ENCODE results near the gene CNTD1. TPM values are rescaled to one million over a fixed set of nuclear protein-coding genes. Genes with fewer than 3 reads are reported as not detected.

The CNTD1 gene
- total RNA-seq, 1 experiment from 2014 or later = not detected

DNA sequence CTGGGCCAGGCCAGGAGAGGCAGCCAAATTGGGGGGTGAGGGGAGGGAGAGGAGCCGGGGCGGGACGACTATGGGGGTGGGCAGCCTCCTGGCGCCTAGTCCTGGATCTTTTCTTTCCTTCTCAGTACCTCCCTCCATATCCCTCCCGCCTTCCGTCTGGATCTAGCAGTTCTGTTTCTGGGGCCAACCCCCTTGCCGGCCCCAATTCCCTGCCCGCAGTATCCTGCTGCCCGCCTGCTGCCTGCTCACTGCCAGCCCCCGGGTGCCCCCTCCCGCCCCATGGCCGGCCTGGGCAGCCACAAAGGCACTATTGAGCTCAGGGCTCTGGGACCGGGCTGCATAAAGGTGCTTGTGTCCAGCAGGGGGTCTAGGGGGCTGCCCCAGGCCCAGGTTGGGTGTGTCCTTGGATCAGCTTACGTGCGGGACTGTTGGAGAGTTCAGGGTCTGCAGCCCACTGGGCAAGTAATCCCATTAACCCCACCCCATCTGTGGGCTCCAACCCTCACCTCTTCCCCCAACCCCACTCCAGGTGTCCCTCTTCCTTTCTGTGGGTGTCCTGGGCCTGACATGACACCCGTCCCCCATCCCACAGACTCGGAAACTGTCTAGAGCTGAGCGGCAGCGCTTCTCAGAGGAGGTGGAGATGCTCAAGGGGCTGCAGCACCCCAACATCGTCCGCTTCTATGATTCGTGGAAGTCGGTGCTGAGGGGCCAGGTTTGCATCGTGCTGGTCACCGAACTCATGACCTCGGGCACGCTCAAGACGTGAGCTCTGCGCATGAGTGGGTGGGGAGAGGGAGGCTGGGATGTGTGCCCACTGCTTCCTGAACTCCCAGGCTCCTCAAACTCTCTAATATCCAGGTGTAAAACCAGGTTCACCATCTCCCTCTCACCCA, 16.2 kb upstream of the CNTD1 start:
- Histone ChIP-seq H2AFZ (no peak overlapping the region), H3K4me2 (peak overlapping the region; percentile 62), H3K4me1 (replicated peaks; ENCODE audit: insufficient read depth) (peaks cover 30% of the 10 kb centered on the region), H3K9me2 (ENCODE audit: insufficient read depth) (no peaks in the 10 kb centered on the region), H3K4me3 (no peak overlapping the region), H3K27ac (peak overlapping the region; percentile 76), H3F3A (ENCODE audit: insufficient read depth, low read depth) (peaks cover 18% of the 10 kb centered on the region), H3K27me3 (ENCODE audit: insufficient read depth, low read depth) (no peaks in the 10 kb centered on the region), H3K79me2 (ENCODE audit: low read depth) (no peaks in the 10 kb centered on the region), H3K9me3 (ENCODE audit: insufficient read depth, low read depth) (no peaks in the 10 kb centered on the region), H3K36me3 (ENCODE audit: low read depth) (peaks cover 6% of the 10 kb centered on the region; the same call in 1 of the 2 replicates), H4K20me1 (ENCODE audit: insufficient read depth) (no peaks in the 10 kb centered on the region)
- POLR2A ChIA-PET (ENCODE audit: unreplicated experiment) = interaction anchor here (0.6 kb wide), 1 partner anchor 27 kb away, joined by 3 read pairs; no protein-coding TSS in a partner anchor
- no peak for DNase-seq
- intact Hi-C loops (cut with micrococcal nuclease; ENCODE audit: unreplicated experiment) = no loop called here
- TF ChIP-seq, protein P1, sequence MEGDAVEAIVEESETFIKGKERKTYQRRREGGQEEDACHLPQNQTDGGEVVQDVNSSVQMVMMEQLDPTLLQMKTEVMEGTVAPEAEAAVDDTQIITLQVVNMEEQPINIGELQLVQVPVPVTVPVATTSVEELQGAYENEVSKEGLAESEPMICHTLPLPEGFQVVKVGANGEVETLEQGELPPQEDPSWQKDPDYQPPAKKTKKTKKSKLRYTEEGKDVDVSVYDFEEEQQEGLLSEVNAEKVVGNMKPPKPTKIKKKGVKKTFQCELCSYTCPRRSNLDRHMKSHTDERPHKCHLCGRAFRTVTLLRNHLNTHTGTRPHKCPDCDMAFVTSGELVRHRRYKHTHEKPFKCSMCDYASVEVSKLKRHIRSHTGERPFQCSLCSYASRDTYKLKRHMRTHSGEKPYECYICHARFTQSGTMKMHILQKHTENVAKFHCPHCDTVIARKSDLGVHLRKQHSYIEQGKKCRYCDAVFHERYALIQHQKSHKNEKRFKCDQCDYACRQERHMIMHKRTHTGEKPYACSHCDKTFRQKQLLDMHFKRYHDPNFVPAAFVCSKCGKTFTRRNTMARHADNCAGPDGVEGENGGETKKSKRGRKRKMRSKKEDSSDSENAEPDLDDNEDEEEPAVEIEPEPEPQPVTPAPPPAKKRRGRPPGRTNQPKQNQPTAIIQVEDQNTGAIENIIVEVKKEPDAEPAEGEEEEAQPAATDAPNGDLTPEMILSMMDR (conservative IDR thresholded peaks at IDR 0.05) = no peak
- CTCF ChIA-PET = no interaction called here
- no TSS peak for BruUV-seq (replicated peaks)

DNA sequence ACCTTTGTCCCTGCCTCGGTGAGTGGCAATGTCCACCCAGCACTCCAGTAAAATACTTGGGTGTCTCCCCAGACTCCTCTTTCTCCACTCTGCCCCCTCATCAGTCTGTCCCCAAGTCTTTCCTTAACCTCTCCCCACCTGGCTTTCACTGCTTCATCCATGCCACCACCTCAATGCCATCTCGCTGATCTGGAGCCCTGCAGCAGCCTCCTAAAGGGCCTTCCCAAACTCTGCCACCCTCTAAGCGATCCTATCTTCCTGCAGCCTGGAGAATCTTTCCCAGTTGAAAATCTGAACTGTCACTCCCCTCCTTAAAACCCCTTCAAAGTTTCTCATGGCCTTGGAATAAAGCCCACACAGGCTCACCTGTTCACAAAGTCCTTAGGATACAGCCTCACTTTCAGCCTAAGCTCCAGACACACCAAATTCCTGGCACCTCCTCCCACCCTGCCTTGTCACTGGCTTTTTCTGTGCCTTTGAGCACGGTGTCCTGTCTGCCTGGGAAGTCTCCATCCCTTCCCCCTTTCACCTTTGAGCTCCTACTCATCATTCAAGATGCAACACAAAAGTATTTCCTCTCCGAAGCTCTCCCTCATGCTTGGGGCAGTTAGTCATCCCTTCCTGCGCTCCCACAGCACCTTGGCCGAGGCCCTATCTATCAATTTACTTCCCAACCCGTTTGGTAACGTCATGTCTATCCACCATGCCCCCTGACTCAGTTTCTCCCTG, 15.4 kb upstream of the CNTD1 start:
- ChIA-PET POLR2A (ENCODE audit: unreplicated experiment) (interaction anchor here (0.6 kb wide), 1 partner anchor 115 kb away, joined by 3 read pairs; no protein-coding TSS in a partner anchor), CTCF (interaction anchor here (1.1 kb wide), 1 partner anchor 19 kb away, joined by 6 read pairs; no protein-coding TSS in a partner anchor)
- intact Hi-C loops (cut with micrococcal nuclease; ENCODE audit: unreplicated experiment) = no loop called here
- Histone ChIP-seq H4K20me1 (ENCODE audit: insufficient read depth) (no peaks in the 10 kb centered on the region), H3K79me2 (ENCODE audit: low read depth) (no peaks in the 10 kb centered on the region), H3K4me3 (no peak overlapping the region), H3K27ac (peak overlapping the region; percentile 76), H3K36me3 (ENCODE audit: low read depth) (peaks cover 6% of the 10 kb centered on the region; the same call in 1 of the 2 replicates), H3K9me3 (ENCODE audit: insufficient read depth, low read depth) (no peaks in the 10 kb centered on the region), H3K27me3 (ENCODE audit: insufficient read depth, low read depth) (no peaks in the 10 kb centered on the region), H3K9me2 (ENCODE audit: insufficient read depth) (no peaks in the 10 kb centered on the region), H3K4me1 (replicated peaks; ENCODE audit: insufficient read depth) (peaks cover 30% of the 10 kb centered on the region), H3F3A (ENCODE audit: insufficient read depth, low read depth) (peaks cover 15% of the 10 kb centered on the region), H3K4me2 (peak overlapping the region; percentile 62), H2AFZ (no peak overlapping the region)
- BruUV-seq (replicated peaks) = no TSS peak
- peak; percentile 53 to 91 for DNase-seq
- no peak for TF ChIP-seq EZH2 (IDR thresholded peaks at IDR 0.05; ENCODE audit: low read depth)
- TF ChIP-seq, protein P1 (conservative IDR thresholded peaks at IDR 0.05) = no peak

DNA sequence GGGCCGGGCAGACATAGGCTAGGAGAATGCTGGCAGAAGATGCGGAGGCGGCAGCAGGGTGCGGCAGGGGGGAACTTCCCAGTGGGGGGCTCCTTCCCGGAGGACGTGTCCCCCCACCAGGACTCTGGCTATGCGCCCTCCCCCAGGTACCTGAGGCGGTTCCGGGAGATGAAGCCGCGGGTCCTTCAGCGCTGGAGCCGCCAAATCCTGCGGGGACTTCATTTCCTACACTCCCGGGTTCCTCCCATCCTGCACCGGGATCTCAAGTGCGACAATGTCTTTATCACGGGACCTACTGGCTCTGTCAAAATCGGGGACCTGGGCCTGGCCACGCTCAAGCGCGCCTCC, 14.9 kb upstream of the CNTD1 start:
- H3K9me3 ChIP-seq (ENCODE audit: insufficient read depth, low read depth) = no peaks in the 10 kb centered on the region
- ChIA-PET CTCF (interaction anchor here (1.1 kb wide), 1 partner anchor 20 kb away, joined by 6 read pairs; no protein-coding TSS in a partner anchor), POLR2A (ENCODE audit: unreplicated experiment) (interaction anchor here (0.6 kb wide), 1 partner anchor 116 kb away, joined by 3 read pairs; no protein-coding TSS in a partner anchor)
- H3K27me3 ChIP-seq (ENCODE audit: insufficient read depth, low read depth) = no peaks in the 10 kb centered on the region
- H3K9me2 ChIP-seq (ENCODE audit: insufficient read depth) = no peaks in the 10 kb centered on the region
- peaks cover 30% of the 10 kb centered on the region for H3K4me1 ChIP-seq (replicated peaks; ENCODE audit: insufficient read depth)
- no peaks in the 10 kb centered on the region for H4K20me1 ChIP-seq (ENCODE audit: insufficient read depth)
- no TSS peak for BruUV-seq (replicated peaks)
- H3K4me2 ChIP-seq = peak overlapping the region; percentile 62
- peaks cover 11% of the 10 kb centered on the region for H3F3A ChIP-seq (ENCODE audit: insufficient read depth, low read depth)
- H3K27ac ChIP-seq = peak overlapping the region; percentile 62
- no peaks in the 10 kb centered on the region for H3K79me2 ChIP-seq (ENCODE audit: low read depth)
- H2AFZ ChIP-seq = no peak overlapping the region
- DNase-seq = no peak
- no peak overlapping the region for H3K4me3 ChIP-seq
- intact Hi-C loops (cut with micrococcal nuclease; ENCODE audit: unreplicated experiment) = no loop called here
- H3K36me3 ChIP-seq (ENCODE audit: low read depth) = peaks cover 6% of the 10 kb centered on the region; the same call in 1 of the 2 replicates
- TF ChIP-seq EZH2 (IDR thresholded peaks at IDR 0.05; ENCODE audit: low read depth) = no peak
- TF ChIP-seq, protein P1 (conservative IDR thresholded peaks at IDR 0.05) = no peak

All from PC-9 (cell line).